IPS DF 6.9 (cell line): ENCODE data around the gene ZFPM1.
"Not testable (repeated sequence)": the region's sequence is repeated elsewhere in the genome, so short reads cannot be mapped to it uniquely, and the experiment has no call there.

Experiments
- DNase-seq: peaks from one replicate; pipeline ENCODE4 v3.0.0-alpha.2; 2013; ENCODE audit warnings: low read depth, low spot score
- H3K27ac ChIP-seq: one replicate; pipeline ENCODE4 v1.5.1; 2013; ENCODE audit warnings: low read length, control low read depth
- H3K27me3 ChIP-seq: 2 replicates; pipeline ENCODE4 v1.6.1; 2013; ENCODE audit warnings: mild to moderate bottlenecking, low read length; ENCODE audit not compliant: control insufficient read depth, insufficient read depth
- H3K36me3 ChIP-seq: 2 replicates; pipeline ENCODE4 v1.6.1; 2013; ENCODE audit warnings: low read length; ENCODE audit not compliant: control insufficient read depth, insufficient read depth
- H3K4me1 ChIP-seq: 2 replicates; pipeline ENCODE4 v1.6.1; 2013; ENCODE audit warnings: low read length; ENCODE audit not compliant: control insufficient read depth, insufficient read depth
- H3K4me3 ChIP-seq: 2 replicates; pipeline ENCODE4 v1.5.1; 2013; ENCODE audit warnings: mild to moderate bottlenecking, low read length
- H3K9me3 ChIP-seq: 2 replicates; pipeline ENCODE4 v1.6.1; 2013; ENCODE audit warnings: low read length, inconsistent platforms; ENCODE audit not compliant: control insufficient read depth, insufficient read depth
- WGBS: extraction: QIAGEN DNeasy Blood & Tissue Kit; methylation state at CpG from one replicate; pipeline ENCODE4 v1.1.7; 2013; ENCODE audit warnings: mixed read lengths, missing lambda C conversion rate; ENCODE audit not compliant: insufficient read length, insufficient coverage; 5-methylcytosine and 5-hydroxymethylcytosine counted together

Gene ZFPM1

DNA sequence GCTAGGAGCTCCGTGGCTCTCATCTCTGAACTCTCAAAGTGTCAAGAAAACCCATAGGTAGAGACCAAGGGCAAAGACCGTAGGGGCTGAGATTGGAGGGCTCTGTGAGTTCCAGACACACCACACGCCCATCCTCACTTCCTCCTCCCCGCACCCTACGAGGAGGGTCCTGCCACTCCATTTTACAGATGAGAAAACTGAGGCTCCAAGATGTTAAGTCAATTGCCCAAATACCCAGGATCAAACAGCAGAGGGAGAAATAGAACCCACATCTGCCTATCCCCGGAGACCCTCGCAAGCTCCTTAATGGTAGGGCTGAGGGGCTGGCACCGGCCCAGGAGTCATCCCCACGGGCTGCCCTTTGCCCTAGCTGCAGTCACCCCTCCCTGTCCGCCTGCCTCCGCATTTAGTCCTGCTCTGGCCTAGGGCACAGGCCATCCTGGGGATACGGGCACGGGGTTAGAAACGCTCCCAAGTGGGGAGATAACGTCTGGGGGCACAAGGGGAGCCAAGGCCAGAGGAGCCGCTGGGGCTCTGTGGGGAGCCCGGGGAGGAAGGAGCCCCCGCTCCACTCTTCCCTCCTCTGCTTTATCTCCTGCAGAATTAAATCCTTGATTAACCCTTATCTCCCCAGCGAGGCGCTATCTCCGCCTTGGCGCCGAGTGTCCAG is 63.0 kb downstream of the ZFPM1 start:
- no CpG with 5 or more reads among the region's 23 CpGs for WGBS
- no peaks in the 10 kb centered on the region for H3K9me3 ChIP-seq
- H3K4me3 ChIP-seq: no peak overlapping the region
- peaks cover 1% of the 10 kb centered on the region; the same call in 1 of the 2 replicates for H3K4me1 ChIP-seq
- DNase-seq: no peak
- peaks cover 2% of the 10 kb centered on the region; the same call in 1 of the 2 replicates for H3K36me3 ChIP-seq
- H3K27ac ChIP-seq: no peak overlapping the region
- H3K27me3 ChIP-seq: no peaks in the 10 kb centered on the region

DNA sequence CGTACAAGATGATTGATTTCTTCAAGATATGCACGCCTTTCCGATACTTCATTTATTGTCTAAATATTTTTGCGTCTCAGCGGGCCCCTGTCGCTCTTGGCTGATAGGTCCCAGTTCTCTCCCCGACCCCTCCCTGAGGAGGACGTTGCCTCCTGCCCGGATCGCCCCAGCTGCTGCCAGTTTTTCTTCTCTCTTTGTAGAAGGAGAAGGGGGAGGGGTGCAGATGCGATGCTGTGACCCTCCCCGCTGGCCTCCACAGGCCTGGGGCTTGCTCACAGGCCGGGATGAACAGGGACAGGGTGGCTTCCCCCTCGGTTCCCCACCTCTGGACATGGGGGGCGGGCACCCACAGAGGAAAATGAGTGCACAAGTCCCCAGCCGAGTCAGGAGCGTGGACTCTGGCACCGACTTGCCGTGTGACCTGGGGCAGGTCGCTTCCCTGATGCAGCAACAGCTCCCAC is 63.6 kb downstream of the ZFPM1 start:
- WGBS: no CpG with 5 or more reads among the region's 20 CpGs
- no peak overlapping the region for H3K4me3 ChIP-seq
- no peak for DNase-seq
- H3K9me3 ChIP-seq: no peaks in the 10 kb centered on the region
- no peak overlapping the region for H3K27ac ChIP-seq
- peaks cover 2% of the 10 kb centered on the region; the same call in 1 of the 2 replicates for H3K36me3 ChIP-seq
- no peaks in the 10 kb centered on the region for H3K27me3 ChIP-seq
- peaks cover 1% of the 10 kb centered on the region; the same call in 1 of the 2 replicates for H3K4me1 ChIP-seq

DNA sequence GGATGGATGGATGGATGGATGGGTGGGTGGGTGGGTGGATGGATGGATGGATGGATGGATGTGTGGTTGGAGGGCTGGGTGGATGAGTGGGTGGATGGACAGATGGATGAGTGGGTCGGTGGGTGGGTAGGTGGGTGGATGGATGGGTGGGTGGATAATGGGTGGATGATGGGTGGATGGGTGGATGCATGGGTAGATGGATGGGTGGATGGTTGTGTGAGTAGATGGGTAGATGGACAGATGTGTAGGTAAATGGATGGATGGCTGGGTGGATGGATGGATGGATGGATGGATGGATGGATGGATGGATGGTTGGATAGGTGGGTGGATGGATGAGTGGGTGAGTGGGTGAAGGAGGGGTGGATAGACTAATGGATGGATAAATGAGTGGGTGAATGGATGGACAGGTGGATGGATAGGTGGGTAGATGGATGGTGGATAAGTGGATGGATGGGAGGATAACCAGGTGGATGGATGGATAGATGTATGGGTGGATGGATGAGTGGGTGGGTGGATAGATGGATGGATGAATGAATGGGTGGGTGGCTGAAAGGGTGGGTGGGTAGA is 64.2 kb downstream of the ZFPM1 start:
- WGBS: 100% methylated on average over 1 of the region's 1 CpG
- not testable (repeated sequence) for DNase-seq, H3K4me3 ChIP-seq, H3K36me3 ChIP-seq, H3K27ac ChIP-seq, H3K4me1 ChIP-seq, H3K27me3 ChIP-seq, H3K9me3 ChIP-seq

DNA sequence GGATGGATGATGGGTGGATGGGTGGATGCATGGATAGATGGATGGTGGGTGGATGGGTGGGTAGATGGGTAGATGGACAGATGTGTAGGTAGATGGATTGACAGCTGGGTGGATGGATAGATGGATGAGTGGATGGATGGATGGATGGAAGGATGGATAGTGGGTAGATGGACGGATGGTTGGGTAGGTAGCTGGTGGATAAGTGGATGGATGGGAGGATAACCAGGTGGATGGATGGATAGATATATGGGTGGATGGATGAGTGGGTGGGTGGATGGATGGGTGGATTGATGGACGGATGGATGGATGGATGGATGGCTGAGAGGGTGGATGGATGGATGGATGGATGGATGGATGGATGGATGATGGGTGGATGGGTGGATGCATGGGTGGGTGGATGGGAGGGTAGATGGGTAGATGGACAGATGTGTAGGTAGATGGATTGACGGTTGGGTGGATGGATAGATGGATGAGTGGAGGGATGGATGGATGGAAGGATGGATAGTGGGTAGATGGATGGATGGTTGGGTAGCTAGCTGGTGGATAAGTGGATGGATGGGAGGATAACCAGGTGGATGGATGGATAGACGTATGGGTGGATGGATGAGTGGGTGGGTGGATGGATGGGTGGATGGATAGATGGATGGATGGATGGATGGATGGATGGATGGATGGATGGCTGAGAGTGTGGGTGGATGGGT is 65.5 kb downstream of the ZFPM1 start:
- 100% methylated on average over 2 of the region's 4 CpGs for WGBS
- H3K4me3 ChIP-seq, DNase-seq, H3K27ac ChIP-seq, H3K27me3 ChIP-seq, H3K36me3 ChIP-seq, H3K9me3 ChIP-seq, H3K4me1 ChIP-seq: not testable (repeated sequence)

DNA sequence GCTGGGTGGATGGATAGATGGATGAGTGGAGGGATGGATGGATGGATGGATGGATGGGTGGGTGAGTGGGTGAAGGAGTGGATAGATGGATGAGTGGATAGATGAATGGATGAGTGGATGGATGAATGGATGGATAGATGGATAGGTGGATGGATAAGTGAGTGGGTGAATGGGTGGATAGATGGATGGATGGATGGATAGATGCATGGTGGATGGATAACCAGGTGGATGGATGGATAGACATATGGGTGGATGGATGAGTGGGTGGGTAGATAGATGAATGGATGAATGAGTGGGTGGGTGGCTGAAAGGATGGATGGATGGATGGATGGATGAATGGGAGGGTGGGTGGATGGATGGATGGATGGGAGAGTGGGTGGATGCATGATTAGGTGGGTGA is 66.2 kb downstream of the ZFPM1 start:
- H3K27ac ChIP-seq: no peak overlapping the region
- peaks cover 2% of the 10 kb centered on the region; the same call in 1 of the 2 replicates for H3K36me3 ChIP-seq
- no peaks in the 10 kb centered on the region for H3K27me3 ChIP-seq
- H3K9me3 ChIP-seq: no peaks in the 10 kb centered on the region
- DNase-seq: no peak
- H3K4me1 ChIP-seq: peaks cover 1% of the 10 kb centered on the region; the same call in 1 of the 2 replicates
- H3K4me3 ChIP-seq: no peak overlapping the region

DNA sequence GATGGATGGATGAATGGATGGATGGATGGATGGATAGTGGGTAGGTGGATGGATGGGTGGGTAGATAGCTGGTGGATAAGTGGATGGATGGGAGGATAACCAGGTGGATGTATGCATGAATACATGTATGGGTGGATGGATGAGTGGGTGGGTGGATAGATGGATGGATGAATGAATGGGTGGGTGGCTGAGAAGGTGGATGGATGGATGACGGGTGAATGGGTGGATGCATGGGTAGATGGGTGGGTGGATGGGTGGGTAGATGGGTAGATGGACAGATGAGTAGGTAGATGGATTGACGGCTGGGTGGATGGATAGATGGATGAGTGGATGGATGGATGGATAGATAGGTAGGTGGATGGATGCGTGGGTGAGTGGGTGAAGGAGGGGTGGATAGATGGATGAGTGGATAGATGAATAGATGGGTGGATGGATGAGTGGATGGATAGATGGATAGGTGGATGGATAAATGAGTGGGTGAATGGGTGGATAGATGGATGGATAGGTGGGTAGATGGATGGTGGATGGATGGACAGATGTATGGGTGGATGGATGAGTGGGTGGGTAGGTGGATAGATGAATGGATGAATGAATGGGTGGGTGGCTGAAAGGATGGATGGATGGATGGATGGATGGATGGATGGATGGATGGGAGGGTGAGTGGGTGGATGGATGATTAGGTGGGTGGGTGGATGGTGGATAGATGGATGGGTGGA is 67.0 kb downstream of the ZFPM1 start:
- no peaks in the 10 kb centered on the region for H3K9me3 ChIP-seq
- no peak overlapping the region for H3K27ac ChIP-seq
- DNase-seq: no peak
- WGBS: no CpG with 5 or more reads among the region's 3 CpGs
- peaks cover 2% of the 10 kb centered on the region; the same call in 1 of the 2 replicates for H3K36me3 ChIP-seq
- no peaks in the 10 kb centered on the region for H3K27me3 ChIP-seq
- no peak overlapping the region for H3K4me3 ChIP-seq
- peaks cover 1% of the 10 kb centered on the region; the same call in 1 of the 2 replicates for H3K4me1 ChIP-seq

DNA sequence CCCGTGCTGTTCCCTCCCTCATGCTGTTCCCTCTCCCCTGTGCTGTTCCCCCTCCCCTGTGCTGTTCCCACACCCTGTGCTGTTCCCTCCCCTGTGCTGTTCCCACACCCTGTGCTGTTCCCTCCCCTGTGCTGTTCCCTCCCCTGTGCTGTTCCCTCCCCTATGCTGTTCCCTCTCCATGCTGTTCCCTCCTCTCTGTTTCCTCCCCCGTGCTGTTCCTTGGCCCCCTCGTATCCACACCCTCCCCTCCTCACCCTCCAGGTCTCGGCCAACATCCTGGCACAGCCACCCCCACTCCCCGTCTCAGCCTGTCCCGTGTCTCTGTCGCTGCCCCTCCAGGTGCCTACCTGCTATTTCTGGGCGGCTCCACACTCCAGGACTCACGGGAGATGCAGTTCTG is 68.6 kb downstream of the ZFPM1 start:
- peaks cover 4% of the 10 kb centered on the region; the same call in 1 of the 2 replicates for H3K4me1 ChIP-seq
- DNase-seq: no peak
- no peaks in the 10 kb centered on the region for H3K9me3 ChIP-seq
- H3K4me3 ChIP-seq: no peak overlapping the region
- no CpG with 5 or more reads among the region's 9 CpGs for WGBS
- no peaks in the 10 kb centered on the region for H3K27me3 ChIP-seq
- H3K36me3 ChIP-seq: no peaks in the 10 kb centered on the region
- H3K27ac ChIP-seq: no peak overlapping the region

DNA sequence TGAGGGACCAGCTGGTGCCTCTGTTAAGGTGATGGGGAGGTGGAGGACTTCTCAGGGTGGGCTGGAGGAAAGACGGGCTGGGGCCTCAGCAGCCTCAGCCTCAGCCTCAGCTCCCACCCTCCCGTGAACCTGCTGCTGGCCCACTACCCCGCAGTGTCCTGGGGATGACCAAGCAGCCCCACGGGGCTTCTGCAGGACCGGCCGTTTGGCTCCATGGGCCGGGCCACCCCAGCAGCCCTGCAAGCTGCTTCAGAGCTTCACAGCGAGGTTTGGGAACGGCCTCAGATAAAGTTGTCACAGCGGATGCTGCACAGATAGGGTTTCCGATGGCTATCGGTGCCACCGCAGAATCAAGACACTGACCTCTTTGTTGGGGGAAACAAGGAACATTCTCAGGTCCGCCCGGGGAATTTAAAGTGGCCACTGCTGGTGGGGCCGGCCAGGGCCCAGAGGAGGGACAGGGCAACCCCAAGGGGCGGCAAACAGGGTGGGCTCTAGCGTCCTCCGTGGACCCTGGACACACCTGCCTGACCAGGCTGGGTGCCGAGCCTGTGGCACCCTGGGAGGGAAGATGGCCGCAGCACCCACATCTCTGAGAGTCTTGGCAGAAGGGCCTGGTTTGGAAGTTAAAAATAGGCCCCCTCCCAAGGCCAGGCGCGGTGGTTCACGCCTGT is 69.3 kb downstream of the ZFPM1 start:
- Histone ChIP-seq H3K36me3 (no peaks in the 10 kb centered on the region), H3K4me3 (no peak overlapping the region), H3K27ac (no peak overlapping the region), H3K27me3 (no peaks in the 10 kb centered on the region), H3K4me1 (peaks cover 4% of the 10 kb centered on the region; the same call in 1 of the 2 replicates), H3K9me3 (no peaks in the 10 kb centered on the region)
- DNase-seq: no peak
- WGBS: no CpG with 5 or more reads among the region's 24 CpGs

DNA sequence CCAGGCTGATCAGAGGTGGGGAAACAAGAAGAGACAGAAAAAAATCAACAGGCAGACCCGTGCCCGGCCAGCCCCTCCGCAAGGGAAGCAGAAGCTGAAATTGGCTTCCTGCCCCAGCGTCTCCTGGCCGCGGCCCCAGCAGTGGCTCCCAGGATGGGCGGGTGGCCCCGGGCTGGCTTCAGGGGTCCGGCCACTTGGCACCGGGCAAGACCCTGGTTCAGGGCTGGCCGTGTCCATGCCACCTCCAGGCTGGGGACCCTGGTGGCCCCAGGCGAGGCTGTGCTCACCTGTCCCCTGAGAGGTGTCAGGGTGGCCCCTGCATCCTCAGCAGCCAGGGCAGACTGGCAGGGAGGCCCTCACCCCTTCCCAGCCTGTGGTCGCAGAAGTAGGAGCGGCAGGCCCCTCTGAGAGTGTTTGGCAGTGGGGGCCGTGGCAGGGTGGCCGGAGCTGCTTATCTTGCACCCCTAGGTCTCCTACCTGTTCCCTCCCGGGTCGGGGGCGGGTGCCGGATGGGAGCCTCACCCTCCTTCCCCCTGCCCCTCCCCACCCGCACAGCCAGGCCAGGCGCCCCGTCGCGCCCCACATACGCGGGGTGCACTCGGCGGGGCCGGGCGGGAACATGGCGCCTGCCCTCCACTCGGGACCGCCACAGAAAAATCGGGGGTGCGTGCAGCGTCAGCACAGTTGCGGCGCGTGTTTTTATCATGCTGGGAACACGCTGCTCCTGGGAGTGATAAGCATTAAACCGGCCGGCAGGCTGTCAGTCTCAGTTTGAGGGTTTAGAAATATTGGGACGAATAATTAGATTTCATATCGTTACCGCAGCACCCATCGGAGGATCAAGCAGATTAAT is 70.5 kb downstream of the ZFPM1 start:
- H3K27me3 ChIP-seq: no peaks in the 10 kb centered on the region
- no peaks in the 10 kb centered on the region; the same call in 1 of the 2 replicates for H3K36me3 ChIP-seq
- H3K27ac ChIP-seq: no peak overlapping the region
- H3K4me1 ChIP-seq: peaks cover 4% of the 10 kb centered on the region; the same call in 1 of the 2 replicates
- H3K9me3 ChIP-seq: no peaks in the 10 kb centered on the region
- no CpG with 5 or more reads among the region's 47 CpGs for WGBS
- H3K4me3 ChIP-seq: no peak overlapping the region
- DNase-seq: no peak
